DND-41 (cell line): Measurements from ENCODE around the gene PSD2.

Experiments
- EZH2 ChIP-seq: IDR thresholded peaks from 3 replicates; pipeline ENCODE4 v1.6.1; 2012; ENCODE audit warnings: borderline replicate concordance, low read depth, mild to moderate bottlenecking, moderate library complexity, low read length, inconsistent platforms; ENCODE audit not compliant: severe bottlenecking
- TF ChIP-seq, protein P1 (sequence below): IDR thresholded peaks from 2 replicates; pipeline ENCODE4 v1.5.1; 2012; ENCODE audit warnings: borderline replicate concordance, low read length, moderate library complexity, mild to moderate bottlenecking; ENCODE audit not compliant: poor library complexity, severe bottlenecking; ENCODE audit errors: extremely low read depth

DNA sequence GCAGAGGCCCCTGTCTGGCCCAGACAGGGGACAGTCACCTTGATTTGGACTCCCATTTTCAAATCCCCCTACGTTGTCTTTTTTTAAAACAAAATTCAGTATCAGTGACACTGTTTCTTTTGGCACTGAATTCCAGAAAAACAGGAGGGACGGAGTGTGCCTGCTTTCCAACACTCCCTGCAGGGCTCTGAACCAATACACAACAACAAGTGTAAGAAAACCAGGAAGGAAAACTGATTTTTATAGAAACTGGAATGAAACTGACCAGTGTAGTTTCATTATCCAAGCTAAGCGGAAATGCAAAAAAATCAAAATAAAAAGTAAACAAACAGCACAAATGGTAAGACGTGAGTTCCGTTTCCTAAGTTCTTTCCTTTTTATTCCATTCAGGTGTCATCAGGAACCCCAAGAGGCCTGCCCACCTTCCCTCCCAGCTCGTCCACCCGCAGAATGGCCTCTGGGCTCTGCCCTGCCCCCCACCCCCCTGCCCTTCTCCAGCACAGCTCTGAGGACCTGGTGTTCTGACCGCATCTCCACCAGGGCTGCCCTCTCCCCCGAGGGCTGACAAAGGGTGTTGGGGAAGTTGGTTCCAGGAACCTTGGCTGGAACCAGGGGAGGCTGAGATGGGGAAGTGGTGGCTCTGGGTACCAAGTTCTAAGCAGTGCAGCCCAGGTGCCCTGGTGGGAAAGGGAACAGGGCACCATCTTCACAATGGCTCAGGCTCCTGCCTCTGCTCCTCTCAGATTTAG lies 73.6 kb downstream of the PSD2 start:
- TF ChIP-seq, protein P1, sequence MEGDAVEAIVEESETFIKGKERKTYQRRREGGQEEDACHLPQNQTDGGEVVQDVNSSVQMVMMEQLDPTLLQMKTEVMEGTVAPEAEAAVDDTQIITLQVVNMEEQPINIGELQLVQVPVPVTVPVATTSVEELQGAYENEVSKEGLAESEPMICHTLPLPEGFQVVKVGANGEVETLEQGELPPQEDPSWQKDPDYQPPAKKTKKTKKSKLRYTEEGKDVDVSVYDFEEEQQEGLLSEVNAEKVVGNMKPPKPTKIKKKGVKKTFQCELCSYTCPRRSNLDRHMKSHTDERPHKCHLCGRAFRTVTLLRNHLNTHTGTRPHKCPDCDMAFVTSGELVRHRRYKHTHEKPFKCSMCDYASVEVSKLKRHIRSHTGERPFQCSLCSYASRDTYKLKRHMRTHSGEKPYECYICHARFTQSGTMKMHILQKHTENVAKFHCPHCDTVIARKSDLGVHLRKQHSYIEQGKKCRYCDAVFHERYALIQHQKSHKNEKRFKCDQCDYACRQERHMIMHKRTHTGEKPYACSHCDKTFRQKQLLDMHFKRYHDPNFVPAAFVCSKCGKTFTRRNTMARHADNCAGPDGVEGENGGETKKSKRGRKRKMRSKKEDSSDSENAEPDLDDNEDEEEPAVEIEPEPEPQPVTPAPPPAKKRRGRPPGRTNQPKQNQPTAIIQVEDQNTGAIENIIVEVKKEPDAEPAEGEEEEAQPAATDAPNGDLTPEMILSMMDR: no peak
- no peak for TF ChIP-seq EZH2
